Glutamatergic neuron (in vitro differentiated cells): Measurements from ENCODE around the gene GBP3. TPM values are rescaled to one million over a fixed set of nuclear protein-coding genes. Genes with fewer than 3 reads are reported as not detected.
"Not testable (repeated sequence)": the region's sequence is repeated elsewhere in the genome, so short reads cannot be mapped to it uniquely, and the experiment has no call there.

Source experiments
- DNase-seq: peaks from one replicate; pipeline ENCODE4 v3.0.0; 2022
- H3K27ac Mint-ChIP-seq: one replicate; pipeline ENCODE4 v1.8.0; 2020; ENCODE audit warnings: mild to moderate bottlenecking, mixed read lengths, inconsistent platforms; ENCODE audit not compliant: unreplicated experiment
- H3K27me3 Mint-ChIP-seq: one replicate; pipeline ENCODE4 v1.8.0; 2020; ENCODE audit warnings: mild to moderate bottlenecking, moderate library complexity, mixed read lengths, inconsistent platforms; ENCODE audit not compliant: unreplicated experiment
- H3K36me3 Mint-ChIP-seq: one replicate; pipeline ENCODE4 v1.8.0; 2020; ENCODE audit warnings: mild to moderate bottlenecking, mixed read lengths, inconsistent platforms; ENCODE audit not compliant: unreplicated experiment
- H3K4me1 Mint-ChIP-seq: one replicate; pipeline ENCODE4 v1.8.0; 2020; ENCODE audit warnings: mild to moderate bottlenecking, low read depth, mixed read lengths, inconsistent platforms; ENCODE audit not compliant: unreplicated experiment
- H3K4me3 Mint-ChIP-seq: one replicate; pipeline ENCODE4 v1.8.0; 2020; ENCODE audit warnings: mild to moderate bottlenecking, mixed read lengths, inconsistent platforms; ENCODE audit not compliant: unreplicated experiment
- H3K9me3 Mint-ChIP-seq: one replicate; pipeline ENCODE4 v1.8.0; 2020; ENCODE audit warnings: mild to moderate bottlenecking, moderate library complexity, mixed read lengths, inconsistent platforms; ENCODE audit not compliant: unreplicated experiment
- total RNA-seq: library from RNA; stranded (reverse); fragmentation: NEBNext Ultra II Directional; extraction: Animal tissue kit (Norgen Biotek cat#: 25700); gene quantifications from one replicate; pipeline ENCODE4 v1.2.1, GENCODE V29; 2021; ENCODE audit not compliant: unreplicated experiment
- TF ChIP-seq, protein P1 (sequence below): fragments of 200-600 bp; sonication (generic); IDR thresholded peaks from one replicate; pipeline ENCODE4 v1.5.0; 2021; ENCODE audit not compliant: partially characterized antibody, unreplicated experiment

Gene GBP3
- total RNA-seq, 1 donor from 2014 or later = not detected

- TF ChIP-seq, protein P1, sequence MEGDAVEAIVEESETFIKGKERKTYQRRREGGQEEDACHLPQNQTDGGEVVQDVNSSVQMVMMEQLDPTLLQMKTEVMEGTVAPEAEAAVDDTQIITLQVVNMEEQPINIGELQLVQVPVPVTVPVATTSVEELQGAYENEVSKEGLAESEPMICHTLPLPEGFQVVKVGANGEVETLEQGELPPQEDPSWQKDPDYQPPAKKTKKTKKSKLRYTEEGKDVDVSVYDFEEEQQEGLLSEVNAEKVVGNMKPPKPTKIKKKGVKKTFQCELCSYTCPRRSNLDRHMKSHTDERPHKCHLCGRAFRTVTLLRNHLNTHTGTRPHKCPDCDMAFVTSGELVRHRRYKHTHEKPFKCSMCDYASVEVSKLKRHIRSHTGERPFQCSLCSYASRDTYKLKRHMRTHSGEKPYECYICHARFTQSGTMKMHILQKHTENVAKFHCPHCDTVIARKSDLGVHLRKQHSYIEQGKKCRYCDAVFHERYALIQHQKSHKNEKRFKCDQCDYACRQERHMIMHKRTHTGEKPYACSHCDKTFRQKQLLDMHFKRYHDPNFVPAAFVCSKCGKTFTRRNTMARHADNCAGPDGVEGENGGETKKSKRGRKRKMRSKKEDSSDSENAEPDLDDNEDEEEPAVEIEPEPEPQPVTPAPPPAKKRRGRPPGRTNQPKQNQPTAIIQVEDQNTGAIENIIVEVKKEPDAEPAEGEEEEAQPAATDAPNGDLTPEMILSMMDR = no peak
- H3K27ac Mint-ChIP-seq = no peak overlapping the region
- H3K4me3 Mint-ChIP-seq = no peak overlapping the region
- H3K27me3 Mint-ChIP-seq = no peaks in the 10 kb centered on the region
- H3K4me1 Mint-ChIP-seq = no peaks in the 10 kb centered on the region
- no peak for DNase-seq
- H3K9me3 Mint-ChIP-seq = no peaks in the 10 kb centered on the region
- H3K36me3 Mint-ChIP-seq = no peaks in the 10 kb centered on the region
Measured at GRCh38 chr1:89051300-89051954, 28.8 kb upstream of the GBP3 start.

DNA sequence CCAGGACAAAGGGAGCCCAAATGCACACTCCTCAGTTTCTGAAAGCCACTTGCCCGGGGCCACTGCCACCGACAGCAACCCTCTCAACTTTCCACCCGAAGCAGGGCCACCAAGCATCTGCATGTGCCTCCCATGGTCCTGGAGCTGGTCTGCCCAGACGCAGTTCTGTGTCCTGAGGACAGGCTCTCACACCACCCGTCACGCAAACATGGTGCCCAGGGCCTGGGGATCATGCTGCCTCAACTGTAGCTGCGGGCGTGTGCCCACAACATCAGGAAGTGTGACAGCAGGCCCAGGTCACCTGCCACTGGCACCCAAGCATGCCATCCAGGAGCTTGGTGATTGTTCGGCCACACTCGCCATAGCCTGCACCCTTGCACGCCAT, 28.0 kb upstream of the GBP3 start:
- H3K36me3 Mint-ChIP-seq = no peaks in the 10 kb centered on the region
- H3K9me3 Mint-ChIP-seq = no peaks in the 10 kb centered on the region
- H3K27ac Mint-ChIP-seq = no peak overlapping the region
- no peak overlapping the region for H3K4me3 Mint-ChIP-seq
- DNase-seq = no peak
- no peaks in the 10 kb centered on the region for H3K4me1 Mint-ChIP-seq
- TF ChIP-seq, protein P1 = no peak
- H3K27me3 Mint-ChIP-seq = no peaks in the 10 kb centered on the region

DNA sequence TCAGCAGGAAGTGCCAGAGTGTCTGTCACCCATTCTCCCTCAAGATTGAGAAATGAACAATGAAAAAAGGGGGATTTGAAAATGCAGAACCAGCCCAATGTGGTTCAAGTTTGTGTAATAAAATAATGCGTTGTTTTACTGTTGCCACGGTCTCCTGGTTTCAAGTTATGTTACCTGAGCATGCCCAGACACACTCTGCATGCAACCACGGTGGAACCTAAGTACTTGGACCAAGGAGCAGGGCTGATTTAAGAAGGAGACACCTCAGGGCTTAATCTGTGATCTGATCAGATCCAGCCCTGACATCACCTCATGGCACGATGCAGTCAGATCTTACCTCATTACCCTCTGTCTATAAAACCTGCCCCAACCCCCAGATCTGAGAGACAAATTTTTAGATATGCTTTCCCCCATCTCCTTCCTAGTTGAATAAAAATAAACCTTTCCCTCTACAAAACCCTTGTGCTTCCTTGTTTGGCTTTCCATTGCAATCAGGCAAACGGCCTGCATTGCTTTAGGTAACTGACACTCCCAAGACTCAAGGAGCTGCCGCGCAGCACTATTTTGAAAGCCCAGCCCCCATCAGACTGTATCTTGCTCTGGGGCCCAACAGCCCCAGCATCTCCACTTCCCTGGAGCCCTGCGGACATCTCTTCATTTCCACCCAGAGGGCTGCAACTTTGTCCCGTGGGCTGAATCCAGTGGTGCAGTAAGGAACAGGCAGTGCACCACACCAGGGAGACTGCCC, 27.4 kb upstream of the GBP3 start:
- DNase-seq, H3K4me1 Mint-ChIP-seq, H3K27me3 Mint-ChIP-seq, H3K9me3 Mint-ChIP-seq, H3K27ac Mint-ChIP-seq, H3K4me3 Mint-ChIP-seq, H3K36me3 Mint-ChIP-seq: not testable (repeated sequence)

- not testable (repeated sequence) for H3K36me3 Mint-ChIP-seq, H3K4me1 Mint-ChIP-seq, H3K27me3 Mint-ChIP-seq, H3K9me3 Mint-ChIP-seq, H3K27ac Mint-ChIP-seq, H3K4me3 Mint-ChIP-seq, DNase-seq
Measured at GRCh38 chr1:89049187-89049586, 26.5 kb upstream of the GBP3 start.

DNA sequence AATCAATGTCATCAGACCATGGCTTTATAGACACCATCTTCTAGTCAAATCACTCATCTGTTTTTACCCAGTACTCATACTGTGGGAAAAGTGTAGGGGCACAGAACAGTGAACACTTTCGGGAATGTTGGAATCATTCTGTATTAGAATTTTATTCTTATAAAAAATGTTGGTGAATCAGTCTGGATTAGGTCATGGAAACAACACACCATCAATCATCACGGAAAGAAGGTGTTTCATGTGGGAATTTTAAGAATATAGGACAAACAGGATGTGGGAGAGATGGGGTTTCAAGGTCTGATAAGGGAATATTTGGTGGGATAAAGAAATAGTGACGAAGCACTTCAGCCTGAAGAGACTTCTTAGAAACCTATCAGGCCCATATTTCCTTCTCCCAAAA, 25.1 kb upstream of the GBP3 start:
- Mint-ChIP-seq H3K27ac (no peak overlapping the region), H3K4me1 (no peaks in the 10 kb centered on the region), H3K27me3 (no peaks in the 10 kb centered on the region), H3K9me3 (no peaks in the 10 kb centered on the region), H3K4me3 (no peak overlapping the region), H3K36me3 (peaks cover 3% of the 10 kb centered on the region)
- TF ChIP-seq, protein P1 = no peak
- DNase-seq = no peak

GRCh38 chr1:89046318-89047183, 23.9 kb upstream of the GBP3 start:
- DNase-seq, H3K4me1 Mint-ChIP-seq, H3K27me3 Mint-ChIP-seq, H3K9me3 Mint-ChIP-seq, H3K4me3 Mint-ChIP-seq, H3K36me3 Mint-ChIP-seq, H3K27ac Mint-ChIP-seq: not testable (repeated sequence)
